Osteoblast (primary cell): ENCODE measurements around the gene GPC5. TPM values are rescaled to one million over a fixed set of nuclear protein-coding genes. Genes with fewer than 3 reads are reported as not detected.

Experiments used
- DNase-seq: peaks from one replicate; pipeline ENCODE4 v3.0.0; 2011; ENCODE audit warnings: low spot score, mixed read lengths; ENCODE audit not compliant: insufficient read length; ENCODE audit errors: missing footprints
- H2AFZ ChIP-seq: 2 replicates; pipeline ENCODE4 v1.6.0; 2011; ENCODE audit warnings: mild to moderate bottlenecking, low read length
- H3K27ac ChIP-seq: 2 replicates; pipeline ENCODE4 v1.5.1; 2011; ENCODE audit warnings: mild to moderate bottlenecking, low read depth, low read length, moderate library complexity
- H3K27me3 ChIP-seq: 2 replicates; pipeline ENCODE4 v1.6.0; 2012; ENCODE audit warnings: mild to moderate bottlenecking, control low read depth, inconsistent platforms, low read length, moderate library complexity; ENCODE audit not compliant: insufficient read depth
- H3K36me3 ChIP-seq: 2 replicates; pipeline ENCODE4 v1.5.1; 2011; ENCODE audit warnings: mild to moderate bottlenecking, low read length, control low read depth, moderate library complexity; ENCODE audit not compliant: insufficient read depth
- H3K4me1 ChIP-seq: 2 replicates; pipeline ENCODE4 v1.5.1; 2011; ENCODE audit warnings: mild to moderate bottlenecking, low read length, control low read depth, moderate library complexity; ENCODE audit not compliant: insufficient read depth
- H3K4me2 ChIP-seq: 2 replicates; pipeline ENCODE4 v1.6.0; 2011; ENCODE audit warnings: mild to moderate bottlenecking, low read length; ENCODE audit not compliant: insufficient read depth
- H3K4me3 ChIP-seq: fragments of 200-600 bp; sonication (generic); 3 replicates; pipeline ENCODE4 v1.5.1; 2012; ENCODE audit warnings: mild to moderate bottlenecking, low read length, inconsistent platforms; ENCODE audit not compliant: insufficient read depth
- H3K79me2 ChIP-seq: 2 replicates; pipeline ENCODE4 v1.6.0; 2012; ENCODE audit warnings: mild to moderate bottlenecking, low read length, control low read depth, inconsistent platforms; ENCODE audit not compliant: insufficient read depth
- H3K9me3 ChIP-seq: 2 replicates; pipeline ENCODE4 v1.5.1; 2011; ENCODE audit warnings: low read depth, low read length, control low read depth
- H4K20me1 ChIP-seq: 2 replicates; pipeline ENCODE4 v1.6.0; 2012; ENCODE audit warnings: mild to moderate bottlenecking, low read length, control low read depth; ENCODE audit not compliant: insufficient read depth
- CTCF ChIP-seq: IDR thresholded peaks from 2 replicates; pipeline ENCODE4 v1.5.1; 2011; ENCODE audit warnings: mild to moderate bottlenecking, low read depth, low read length, moderate library complexity; ENCODE audit errors: extremely low read depth
- total RNA-seq: library from RNA; depleted of rRNA; stranded (reverse); fragments of >200 nt; gene quantifications from 2 replicates; pipeline ENCODE4 v1.2.3, GENCODE V29; 2012

GPC5 gene
- total RNA-seq, 1 donor: 0.36 TPM

- DNase-seq: no peak
- Histone ChIP-seq H4K20me1 (no peaks in the 10 kb centered on the region), H3K79me2 (no peaks in the 10 kb centered on the region), H3K27me3 (no peaks in the 10 kb centered on the region), H2AFZ (peak overlapping the region; percentile 33), H3K27ac (no peak overlapping the region), H3K4me1 (no peaks in the 10 kb centered on the region), H3K4me3 (no peak overlapping the region), H3K36me3 (no peaks in the 10 kb centered on the region), H3K9me3 (no peaks in the 10 kb centered on the region), H3K4me2 (peak overlapping the region; percentile 23)
- peak; percentile 45 for TF ChIP-seq CTCF
These were observed 23.2 kb upstream of the GPC5 start for GRCh38 chr13:91375116-91375729.

GRCh38 chr13:91381371-91381770 lies 17.1 kb upstream of the GPC5 start:
- peak; percentile 28 for TF ChIP-seq CTCF
- Histone ChIP-seq H2AFZ (no peak overlapping the region), H3K79me2 (no peaks in the 10 kb centered on the region), H3K4me3 (no peak overlapping the region), H3K27me3 (no peaks in the 10 kb centered on the region), H3K4me1 (no peaks in the 10 kb centered on the region), H4K20me1 (no peaks in the 10 kb centered on the region), H3K4me2 (no peak overlapping the region), H3K27ac (no peak overlapping the region), H3K36me3 (no peaks in the 10 kb centered on the region), H3K9me3 (no peaks in the 10 kb centered on the region)
- no peak for DNase-seq

GRCh38 chr13:91383836-91384235 lies 14.6 kb upstream of the GPC5 start:
- Histone ChIP-seq H3K36me3 (no peaks in the 10 kb centered on the region), H3K4me1 (no peaks in the 10 kb centered on the region), H4K20me1 (no peaks in the 10 kb centered on the region), H3K9me3 (no peaks in the 10 kb centered on the region), H3K4me3 (no peak overlapping the region), H3K4me2 (no peak overlapping the region), H3K79me2 (no peaks in the 10 kb centered on the region), H3K27ac (no peak overlapping the region), H3K27me3 (no peaks in the 10 kb centered on the region), H2AFZ (no peak overlapping the region)
- no peak for DNase-seq
- no peak for TF ChIP-seq CTCF

DNA sequence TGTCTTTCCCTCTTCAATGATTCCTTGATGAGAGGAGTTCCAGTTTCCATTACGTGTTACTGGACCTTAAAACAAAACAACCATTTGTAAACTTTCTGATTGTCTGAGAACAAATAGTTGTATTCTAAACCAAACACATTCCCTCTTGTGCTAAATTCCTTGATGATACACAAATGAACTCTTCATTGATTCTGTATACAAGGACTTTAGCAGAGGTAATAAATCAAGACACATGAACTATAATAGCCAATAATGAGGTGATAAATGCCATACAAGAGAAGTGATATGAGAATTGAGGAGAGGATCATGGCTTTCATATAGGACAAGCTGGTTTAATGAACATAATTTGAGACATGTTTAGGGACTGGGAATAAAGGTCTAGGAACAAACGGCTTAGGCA lies 13.5 kb upstream of the GPC5 start:
- no peaks in the 10 kb centered on the region for H3K4me1 ChIP-seq
- no peak for TF ChIP-seq CTCF
- H3K4me2 ChIP-seq: no peak overlapping the region
- H2AFZ ChIP-seq: no peak overlapping the region
- H3K79me2 ChIP-seq: no peaks in the 10 kb centered on the region
- no peaks in the 10 kb centered on the region for H3K9me3 ChIP-seq
- H3K36me3 ChIP-seq: no peaks in the 10 kb centered on the region
- H3K27me3 ChIP-seq: no peaks in the 10 kb centered on the region
- H3K4me3 ChIP-seq: no peak overlapping the region
- DNase-seq: no peak
- no peak overlapping the region for H3K27ac ChIP-seq
- H4K20me1 ChIP-seq: no peaks in the 10 kb centered on the region
